Mononuclear cell (primary cell): ENCODE measurements around the gene TBC1D4. TPM values are rescaled to one million over a fixed set of nuclear protein-coding genes. Genes with fewer than 3 reads are reported as not detected.
"Not testable (repeated sequence)": the region's sequence is repeated elsewhere in the genome, so short reads cannot be mapped to it uniquely, and the experiment has no call there.

ENCODE experiments used
- H3K27me3 ChIP-seq: 2 replicates; pipeline ENCODE4 v1.6.0; 2011; ENCODE audit warnings: low read length, control low read depth; ENCODE audit not compliant: insufficient read depth
- H3K4me1 ChIP-seq: 2 replicates; pipeline ENCODE4 v1.5.1; 2011; ENCODE audit warnings: mild to moderate bottlenecking, low read length, control low read depth; ENCODE audit not compliant: insufficient read depth
- H3K4me3 ChIP-seq: 2 replicates; pipeline ENCODE4 v1.5.1; 2011; ENCODE audit warnings: mild to moderate bottlenecking, low read length, moderate library complexity
- H3K9me3 ChIP-seq: 2 replicates; pipeline ENCODE4 v1.5.1; 2011; ENCODE audit warnings: low read depth, mild to moderate bottlenecking, control low read depth, low read length
- total RNA-seq: library from RNA; depleted of rRNA; stranded (reverse); fragments of >200 nt; gene quantifications from one replicate; pipeline ENCODE4 v1.2.3, GENCODE V29; 2012

The TBC1D4 gene
- total RNA-seq, 1 donor = 34.5 TPM

DNA sequence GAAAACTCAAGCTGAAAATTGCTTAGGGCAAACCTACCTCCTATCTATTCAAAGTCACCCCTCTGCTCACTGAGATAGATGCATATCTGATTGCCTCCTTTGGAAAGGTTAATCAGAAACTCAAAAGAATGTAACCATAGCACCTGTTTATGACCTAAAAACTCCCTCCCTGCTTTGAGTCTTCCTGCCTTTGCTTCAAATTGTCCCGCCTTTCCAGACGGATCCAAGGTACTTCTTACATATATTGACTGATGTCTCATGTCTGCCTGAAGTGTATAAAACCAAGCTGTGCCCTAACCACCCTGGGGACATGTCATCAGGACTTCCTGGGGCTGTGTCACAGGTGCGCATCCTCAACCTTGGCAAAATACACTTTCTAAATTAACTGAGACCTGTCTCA, 118.6 kb downstream of the TBC1D4 start:
- Histone ChIP-seq H3K27me3 (no peaks in the 10 kb centered on the region), H3K9me3 (no peaks in the 10 kb centered on the region), H3K4me1 (peaks cover 7% of the 10 kb centered on the region), H3K4me3 (no peak overlapping the region)

DNA sequence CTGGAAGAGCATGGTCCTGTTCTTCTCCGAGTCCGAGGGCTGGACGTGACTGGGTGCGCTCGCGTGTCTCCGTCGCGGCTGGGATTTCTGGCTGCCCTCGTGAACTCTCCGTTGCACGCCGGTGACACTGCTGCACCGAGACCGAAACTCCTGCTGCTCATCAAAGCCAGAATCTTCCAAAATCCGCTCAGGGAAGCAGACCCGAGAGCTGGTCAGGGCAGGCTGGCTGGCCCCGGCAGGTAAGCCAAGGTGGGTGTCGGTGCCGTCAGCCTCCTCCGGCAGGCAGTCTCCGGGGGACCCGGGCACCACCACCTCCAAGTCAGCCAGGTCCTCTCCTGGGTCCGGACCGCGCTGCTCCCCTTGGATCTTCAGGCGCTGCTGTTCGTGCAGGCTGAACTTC, 119.9 kb downstream of the TBC1D4 start:
- no peaks in the 10 kb centered on the region for H3K27me3 ChIP-seq
- no peaks in the 10 kb centered on the region for H3K9me3 ChIP-seq
- H3K4me1 ChIP-seq = peaks cover 7% of the 10 kb centered on the region
- no peak overlapping the region for H3K4me3 ChIP-seq

DNA sequence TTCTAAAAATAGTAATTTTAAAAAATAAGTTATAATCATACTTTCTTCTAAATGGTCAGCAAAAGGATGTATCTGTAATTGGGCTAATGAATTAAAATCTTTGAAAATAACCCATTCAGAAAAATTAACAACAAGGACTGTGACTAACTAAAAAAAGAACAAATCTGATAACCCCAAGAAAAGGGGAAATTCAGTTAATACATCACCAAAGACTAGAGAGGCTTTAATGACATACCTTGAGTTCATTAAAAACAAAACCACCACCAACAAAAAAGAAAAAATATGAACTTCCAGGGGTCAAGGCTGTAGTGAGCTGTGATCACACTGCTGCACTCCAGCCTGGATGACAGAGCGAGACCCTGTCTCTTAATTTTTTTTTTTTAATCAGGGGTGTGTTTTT, 121.8 kb downstream of the TBC1D4 start:
- Histone ChIP-seq H3K4me1 (no peaks in the 10 kb centered on the region), H3K4me3 (no peak overlapping the region), H3K9me3 (no peaks in the 10 kb centered on the region), H3K27me3 (no peaks in the 10 kb centered on the region)

DNA sequence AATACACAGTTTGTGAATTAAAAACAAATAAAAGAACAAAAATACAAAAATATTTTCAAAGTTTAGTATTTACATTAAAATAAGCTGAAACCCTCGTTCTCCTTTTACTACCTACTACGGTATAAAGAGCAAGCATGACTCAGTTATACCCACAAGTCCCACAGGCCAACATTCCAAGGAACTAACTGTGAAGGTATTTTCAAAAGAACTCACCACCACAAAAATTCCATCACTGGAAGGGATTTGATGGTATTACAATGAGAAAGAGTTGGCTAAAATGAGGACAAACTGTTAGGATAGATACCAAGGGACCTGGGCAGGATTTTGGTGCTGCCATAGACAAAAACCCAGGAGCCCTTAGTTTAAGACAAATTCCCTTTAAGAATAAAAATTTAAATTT, 122.7 kb downstream of the TBC1D4 start:
- Histone ChIP-seq H3K4me3 (no peak overlapping the region), H3K9me3 (no peaks in the 10 kb centered on the region), H3K4me1 (no peaks in the 10 kb centered on the region), H3K27me3 (no peaks in the 10 kb centered on the region)

DNA sequence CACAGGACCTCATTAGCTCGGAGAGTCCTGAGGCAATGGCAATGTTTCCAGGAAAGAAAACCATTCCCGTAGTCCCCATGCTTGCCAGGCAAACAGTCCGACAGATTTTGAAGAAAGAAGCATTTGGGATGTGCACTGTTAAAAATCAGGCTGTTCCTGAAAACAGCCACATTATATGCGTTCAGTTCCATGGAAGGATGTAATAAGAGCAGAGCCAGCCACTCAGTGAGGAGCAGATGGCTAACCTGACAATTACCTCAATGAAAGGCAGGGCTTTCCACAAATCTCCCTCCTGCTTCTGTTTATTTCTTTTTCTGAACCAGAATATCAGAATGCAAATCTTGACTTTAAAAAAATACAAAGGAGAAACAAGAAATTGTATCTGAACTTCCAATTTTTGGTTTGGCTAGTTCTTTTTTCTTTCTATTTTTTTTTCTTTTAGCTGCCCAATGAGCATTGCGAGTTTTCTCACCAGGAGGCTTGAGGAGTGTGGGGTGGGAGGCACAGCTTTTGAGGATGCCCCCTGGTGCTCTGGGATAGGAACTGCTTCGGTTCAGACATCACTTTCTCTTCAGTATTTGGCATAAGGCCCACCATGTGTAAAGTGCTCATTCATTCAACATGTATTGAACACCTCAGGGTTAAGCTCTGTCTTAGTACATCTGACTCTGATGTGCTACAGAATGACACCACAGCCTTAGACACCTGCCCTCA, 124.2 kb downstream of the TBC1D4 start:
- Histone ChIP-seq H3K4me1 (no peaks in the 10 kb centered on the region), H3K9me3 (no peaks in the 10 kb centered on the region), H3K27me3 (no peaks in the 10 kb centered on the region), H3K4me3 (no peak overlapping the region)

DNA sequence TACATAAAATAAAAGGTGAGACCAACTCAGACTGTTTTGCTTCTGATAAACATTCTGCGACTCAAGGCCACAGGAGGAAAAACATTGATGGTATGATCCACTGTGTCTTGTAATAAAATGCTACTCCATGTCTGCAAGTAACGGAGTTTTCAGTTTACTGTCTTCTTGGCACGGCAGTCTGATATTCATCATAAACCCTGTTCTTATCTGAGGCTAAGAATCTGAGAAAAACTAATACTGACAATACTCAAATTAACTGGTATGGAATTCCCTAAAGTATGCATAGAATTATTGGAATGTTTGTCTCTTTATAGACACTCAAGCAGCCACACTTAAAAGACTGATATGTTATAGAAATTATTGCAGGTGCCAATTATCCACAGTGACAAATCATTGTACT, 125.5 kb downstream of the TBC1D4 start:
- no peaks in the 10 kb centered on the region for H3K27me3 ChIP-seq
- no peaks in the 10 kb centered on the region for H3K4me1 ChIP-seq
- H3K4me3 ChIP-seq = no peak overlapping the region
- no peaks in the 10 kb centered on the region for H3K9me3 ChIP-seq

DNA sequence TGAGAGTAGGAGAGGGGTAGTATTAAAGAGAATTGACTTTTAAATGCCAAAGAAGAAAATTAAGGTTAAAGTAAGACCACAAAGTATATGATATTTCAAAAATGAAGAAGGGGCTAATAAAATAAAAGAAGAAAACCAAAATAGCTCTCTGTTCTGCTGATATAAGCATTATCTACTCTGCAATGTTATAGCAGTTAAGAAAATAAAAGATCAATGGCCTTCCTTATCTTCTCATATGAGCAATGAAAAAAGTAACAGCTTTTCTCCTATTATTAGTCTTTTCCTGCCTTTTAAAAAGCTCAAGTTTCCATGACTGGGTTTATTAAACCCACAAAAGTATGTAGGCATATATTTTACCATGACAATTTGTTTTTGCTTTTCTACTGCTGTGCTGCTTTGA, 126.4 kb downstream of the TBC1D4 start:
- no peaks in the 10 kb centered on the region for H3K27me3 ChIP-seq
- H3K4me1 ChIP-seq = no peaks in the 10 kb centered on the region
- no peaks in the 10 kb centered on the region for H3K9me3 ChIP-seq
- no peak overlapping the region for H3K4me3 ChIP-seq

DNA sequence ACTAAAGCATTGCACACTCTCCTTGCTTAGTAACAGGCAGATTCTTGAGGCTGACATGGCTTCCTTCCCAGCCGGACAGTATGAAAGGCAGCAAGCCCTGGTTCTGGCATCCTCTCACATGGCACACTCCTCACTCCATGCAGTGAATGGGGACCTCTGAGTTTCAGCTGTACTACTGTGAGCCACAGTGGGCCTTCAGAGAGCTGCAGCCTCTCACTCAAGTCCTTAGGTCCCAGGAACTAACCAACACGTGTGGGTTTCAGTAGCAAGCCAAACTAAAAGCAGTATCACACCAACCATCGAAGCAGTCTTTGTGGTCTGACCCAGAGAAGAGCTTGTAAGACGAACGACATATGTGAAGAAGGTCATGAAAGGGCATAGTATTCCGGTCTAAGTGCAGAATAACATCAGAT, 128.2 kb downstream of the TBC1D4 start:
- no peaks in the 10 kb centered on the region for H3K27me3 ChIP-seq
- H3K4me1 ChIP-seq = no peaks in the 10 kb centered on the region
- H3K9me3 ChIP-seq = no peaks in the 10 kb centered on the region
- H3K4me3 ChIP-seq = no peak overlapping the region

DNA sequence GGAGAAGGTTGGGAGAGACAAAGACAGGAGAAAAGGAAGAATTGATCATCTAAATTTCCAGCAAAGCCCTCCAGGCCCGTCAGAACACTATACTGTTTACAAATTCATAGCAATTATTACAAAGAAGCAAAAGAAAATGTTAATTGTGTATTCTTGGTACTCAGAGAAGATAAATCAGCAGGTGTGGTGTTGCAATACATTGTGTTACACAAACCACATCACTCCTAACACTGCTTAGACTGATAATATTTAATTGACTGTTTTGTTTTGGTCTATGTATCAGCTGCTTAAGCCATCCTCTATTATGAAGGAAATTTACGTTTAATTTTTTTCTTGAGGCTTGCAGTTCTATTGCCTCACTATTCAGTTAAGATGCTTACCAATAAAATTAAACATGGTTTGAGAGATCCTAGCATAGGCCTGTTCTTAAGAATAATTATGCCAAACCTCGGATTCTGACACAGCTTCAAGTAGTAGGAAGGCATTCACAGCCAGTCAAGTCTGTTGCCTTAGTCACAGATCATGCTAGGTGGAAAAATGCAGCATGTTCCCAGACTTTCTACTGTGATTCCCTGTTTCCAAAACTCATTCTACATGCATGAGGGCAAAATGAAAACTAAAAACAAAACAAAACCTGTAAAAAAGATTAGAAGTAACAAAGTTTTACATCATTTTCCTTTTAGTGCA, 129.2 kb downstream of the TBC1D4 start:
- H3K9me3 ChIP-seq = no peaks in the 10 kb centered on the region
- H3K4me3 ChIP-seq = no peak overlapping the region
- H3K4me1 ChIP-seq = no peaks in the 10 kb centered on the region
- H3K27me3 ChIP-seq = no peaks in the 10 kb centered on the region

DNA sequence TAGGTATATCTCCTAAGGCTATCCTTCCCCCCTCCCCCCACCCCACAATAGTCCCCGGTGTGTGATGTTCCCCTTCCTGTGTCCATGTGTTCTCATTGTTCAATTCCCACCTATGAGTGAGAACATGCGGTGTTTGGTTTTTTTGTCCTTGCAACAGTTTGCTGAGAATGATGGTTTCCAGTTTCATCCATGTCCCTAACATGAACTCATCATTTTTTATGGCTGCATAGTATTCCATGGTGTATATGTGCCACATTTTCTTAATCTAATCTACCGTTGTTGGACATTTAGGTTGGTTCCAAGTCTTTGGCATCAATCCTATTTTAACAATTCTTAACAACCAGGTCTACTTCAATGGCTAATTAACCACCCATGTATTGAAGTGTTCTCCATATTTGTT, 130.4 kb downstream of the TBC1D4 start:
- not testable (repeated sequence) for H3K9me3 ChIP-seq, H3K4me1 ChIP-seq, H3K4me3 ChIP-seq, H3K27me3 ChIP-seq

DNA sequence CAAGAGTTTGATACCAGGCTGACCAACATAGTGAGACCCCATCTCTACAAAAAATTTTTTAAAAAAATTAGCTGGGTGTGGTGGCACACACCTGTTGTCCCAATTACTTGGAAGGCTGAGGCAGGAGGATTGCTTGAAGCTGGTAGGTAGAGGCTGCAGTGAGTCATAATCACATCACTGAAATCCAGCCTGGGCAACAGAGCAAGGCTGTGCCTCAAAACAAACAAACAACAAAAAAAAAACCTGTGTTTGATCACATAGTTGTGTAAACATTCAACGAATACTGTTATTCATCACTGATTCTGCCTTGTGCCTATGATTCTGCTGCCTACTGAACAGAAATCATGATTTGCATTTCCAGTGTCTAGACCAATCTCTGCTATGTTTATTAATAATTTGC, 134.0 kb downstream of the TBC1D4 start:
- Histone ChIP-seq H3K4me3 (no peak overlapping the region), H3K4me1 (no peaks in the 10 kb centered on the region), H3K9me3 (no peaks in the 10 kb centered on the region), H3K27me3 (no peaks in the 10 kb centered on the region)

DNA sequence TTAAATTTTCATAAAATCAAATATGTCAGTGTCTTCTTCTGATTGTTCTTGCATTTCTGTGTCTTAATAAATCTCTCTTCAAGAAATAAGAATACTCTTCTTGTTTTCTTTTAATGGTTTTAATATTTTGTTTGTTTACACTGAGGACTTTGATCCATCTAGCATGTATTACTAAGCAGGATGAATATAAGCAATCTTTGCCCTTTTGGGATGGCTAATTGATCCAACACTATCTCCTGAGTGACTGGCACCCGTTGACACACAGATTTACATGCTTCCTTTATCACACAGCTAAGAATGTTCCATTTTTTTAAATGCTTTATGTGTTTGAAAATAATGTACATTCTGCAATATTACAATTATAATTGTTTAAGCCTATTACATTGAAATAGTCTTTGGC, 134.5 kb downstream of the TBC1D4 start:
- Histone ChIP-seq H3K27me3 (no peaks in the 10 kb centered on the region), H3K9me3 (no peaks in the 10 kb centered on the region), H3K4me1 (no peaks in the 10 kb centered on the region), H3K4me3 (no peak overlapping the region)

DNA sequence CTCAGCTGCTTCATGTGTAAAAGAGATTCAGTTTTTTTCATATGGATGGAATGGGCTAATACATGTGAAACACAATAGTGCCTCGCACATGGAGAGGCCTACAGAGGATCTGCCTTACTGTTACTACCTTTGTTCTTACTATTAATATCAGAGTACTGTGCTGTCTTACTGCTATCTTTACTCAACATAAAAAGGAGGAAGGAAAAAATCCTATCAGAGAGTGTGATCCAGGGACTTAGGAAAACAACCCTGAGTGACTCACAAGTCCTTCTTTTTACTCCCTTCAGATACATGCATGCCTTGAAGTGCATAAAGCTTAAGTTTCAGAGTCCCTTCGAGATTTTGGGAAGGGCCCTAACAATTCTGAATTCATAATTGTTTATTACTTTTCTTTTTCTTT, 136.8 kb downstream of the TBC1D4 start:
- Histone ChIP-seq H3K4me3 (no peak overlapping the region), H3K9me3 (no peaks in the 10 kb centered on the region), H3K4me1 (no peaks in the 10 kb centered on the region), H3K27me3 (no peaks in the 10 kb centered on the region)

DNA sequence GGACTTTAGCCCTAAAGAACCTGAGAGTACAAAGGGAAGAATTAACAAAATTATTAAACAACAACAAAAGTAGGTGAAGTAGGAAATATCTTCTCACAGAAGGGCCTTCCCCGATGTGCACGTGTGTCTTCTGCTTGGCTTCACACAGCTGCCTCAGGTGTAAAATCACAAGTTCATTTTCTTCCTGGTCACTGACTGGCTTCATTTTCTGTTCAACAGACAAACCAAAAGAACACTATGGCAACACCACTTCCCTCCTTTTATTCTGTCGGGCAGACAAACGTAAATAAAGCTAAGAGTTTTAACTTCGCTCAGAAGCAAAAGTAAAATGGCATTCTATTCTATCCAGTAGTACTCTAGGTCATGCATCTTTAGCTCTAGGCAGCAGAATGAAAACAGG, 140.9 kb downstream of the TBC1D4 start:
- Histone ChIP-seq H3K4me1 (no peaks in the 10 kb centered on the region), H3K4me3 (no peak overlapping the region), H3K27me3 (no peaks in the 10 kb centered on the region), H3K9me3 (no peaks in the 10 kb centered on the region)

DNA sequence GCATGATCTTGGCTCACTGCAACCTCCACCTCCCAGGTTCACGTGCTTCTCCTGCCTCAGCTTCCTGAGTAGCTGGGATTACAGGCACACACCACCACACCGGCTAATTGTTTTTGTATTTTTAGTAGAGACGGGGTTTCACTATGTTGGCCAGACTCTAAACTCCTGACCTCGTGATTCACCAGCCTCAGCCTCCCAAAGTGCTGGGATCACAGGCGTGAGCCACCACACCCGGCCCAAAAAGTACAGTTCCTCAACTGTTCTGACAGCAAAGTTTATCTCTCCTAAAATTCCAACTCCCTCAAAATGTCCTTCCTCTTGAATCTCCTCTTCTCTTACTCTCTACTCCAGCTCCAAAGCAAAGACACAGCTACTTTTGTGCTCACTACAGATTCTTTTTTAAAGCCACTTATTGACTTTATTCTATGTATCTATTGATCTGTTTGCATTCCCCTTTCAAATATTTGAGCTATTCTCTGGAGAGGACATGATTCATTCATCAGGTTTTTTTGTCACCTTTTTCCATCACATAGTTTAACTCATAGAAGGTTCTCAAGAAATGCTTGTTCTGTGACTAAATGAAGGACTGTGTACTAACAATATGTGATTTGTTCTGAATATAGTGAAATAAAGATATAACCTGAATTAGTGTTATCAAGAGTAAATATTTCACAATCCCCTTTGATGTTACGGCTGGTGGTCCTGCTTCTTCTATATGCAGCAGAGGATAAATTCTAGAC, 142.2 kb downstream of the TBC1D4 start:
- H3K27me3 ChIP-seq = no peaks in the 10 kb centered on the region
- H3K4me3 ChIP-seq = no peak overlapping the region
- H3K4me1 ChIP-seq = no peaks in the 10 kb centered on the region
- no peaks in the 10 kb centered on the region for H3K9me3 ChIP-seq
